ENCODE measurements around the gene TAF1B.

TAF1B gene

GRCh38 chr2:9967053-9967775, 123.9 kb downstream of the TAF1B start:
- DNase-seq (ENCODE audit: low spot score) = no peak

GRCh38 chr2:9968553-9969497, 125.6 kb downstream of the TAF1B start:
- no peak for DNase-seq (ENCODE audit: low spot score)

GRCh38 chr2:9970200-9971044, 127.1 kb downstream of the TAF1B start:
- DNase-seq (ENCODE audit: low spot score) = no peak

GRCh38 chr2:9971105-9971818, 128.0 kb downstream of the TAF1B start:
- no peak for DNase-seq (ENCODE audit: low spot score)

- no peak for DNase-seq (ENCODE audit: low spot score)
Measured at GRCh38 chr2:9971890-9972289, 128.6 kb downstream of the TAF1B start.

GRCh38 chr2:9972621-9973479, 129.6 kb downstream of the TAF1B start:
- DNase-seq (ENCODE audit: low spot score) = no peak

GRCh38 chr2:9973690-9974089, 130.4 kb downstream of the TAF1B start:
- no peak for DNase-seq (ENCODE audit: low spot score)

- no peak for DNase-seq (ENCODE audit: low spot score)
Measured at GRCh38 chr2:9974343-9974742, 131.1 kb downstream of the TAF1B start.

- no peak for DNase-seq (ENCODE audit: low spot score)
Measured at GRCh38 chr2:9975328-9975727, 132.1 kb downstream of the TAF1B start.

- no peak for DNase-seq (ENCODE audit: low spot score)
Measured at GRCh38 chr2:9975805-9976447, 132.7 kb downstream of the TAF1B start.

- DNase-seq (ENCODE audit: low spot score) = no peak
Measured at GRCh38 chr2:9979977-9980376, 136.7 kb downstream of the TAF1B start.

- no peak for DNase-seq (ENCODE audit: low spot score)
Measured at GRCh38 chr2:9980520-9980919, 137.2 kb downstream of the TAF1B start.

GRCh38 chr2:9981655-9982054, 138.4 kb downstream of the TAF1B start:
- no peak for DNase-seq (ENCODE audit: low spot score)

- DNase-seq (ENCODE audit: low spot score) = no peak
Measured at GRCh38 chr2:9982248-9982647, 139.0 kb downstream of the TAF1B start.

- DNase-seq (ENCODE audit: low spot score) = no peak
Measured at GRCh38 chr2:9982891-9983290, 139.6 kb downstream of the TAF1B start.

- no peak for DNase-seq (ENCODE audit: low spot score)
Measured at GRCh38 chr2:9983401-9984216, 140.3 kb downstream of the TAF1B start.

Measured in Ammon's horn (tissue), 1 donor.